Measurements from ENCODE around the gene METTL16. TPM values are rescaled to one million over a fixed set of nuclear protein-coding genes. Genes with fewer than 3 reads are reported as not detected.

Gene METTL16
- total and polyA plus RNA-seq, 4 experiments from 2014 or later = 7.5 to 51.8 (median 39.5) TPM

Other genes with a start within 250 kb of the METTL16 start
- 10 to 100 TPM; 51.1 to 58.5 TPM for gene SMG6, start 208.1 kb downstream of the METTL16 start, total RNA-seq
- 10 to 100 TPM in 1 of 2 donors, 1 to 10 TPM in 1; 3.8 to 10.2 TPM for gene SMG6, start 208.1 kb downstream of the METTL16 start, polyA plus RNA-seq
- 10 to 100 TPM in 1 of 2 experiments, 1 to 10 TPM in 1; 6.9 to 13.1 TPM for gene SRR, start 207.9 kb downstream of the METTL16 start, total RNA-seq
- 1 to 10 TPM; 5.6 to 6.7 TPM for gene SRR, start 207.9 kb downstream of the METTL16 start, polyA plus RNA-seq
- gene TSR1, start 175.4 kb downstream of the METTL16 start, total RNA-seq = 10 to 100 TPM; 22.6 to 31.7 TPM
- gene TSR1, start 175.4 kb downstream of the METTL16 start, polyA plus RNA-seq = 10 to 100 TPM; 14.3 to 22.2 TPM
- gene SGSM2, start 174.4 kb downstream of the METTL16 start, total RNA-seq = 100 to 1,000 TPM; 133 to 137 TPM
- 10 to 100 TPM in 1 of 2 donors, 1 to 10 TPM in 1; 6.2 to 15.8 TPM for gene SGSM2, start 174.4 kb downstream of the METTL16 start, polyA plus RNA-seq
- gene MNT, start 110.8 kb downstream of the METTL16 start, total RNA-seq = 10 to 100 TPM; 45.0 to 50.7 TPM
- 1 to 10 TPM in 1 of 2 donors, under 1 TPM in 1; 0.29 to 1.4 TPM for gene MNT, start 110.8 kb downstream of the METTL16 start, polyA plus RNA-seq
- 100 to 1,000 TPM; 152 to 153 TPM for gene PAFAH1B1, start 81.8 kb upstream of the METTL16 start, total RNA-seq
- gene PAFAH1B1, start 81.8 kb upstream of the METTL16 start, polyA plus RNA-seq = 10 to 100 TPM; 18.1 to 23.3 TPM
- 10 to 100 TPM; 43.5 to 44.1 TPM for gene CLUH, start 199.9 kb upstream of the METTL16 start, total RNA-seq
- gene CLUH, start 199.9 kb upstream of the METTL16 start, polyA plus RNA-seq = 10 to 100 TPM in 1 of 2 donors, 1 to 10 TPM in 1; 5.5 to 14.7 TPM
- under 1 TPM; 0.32 to 0.47 TPM for gene CCDC92B, start 237.8 kb upstream of the METTL16 start, total RNA-seq
- not detected for gene CCDC92B, start 237.8 kb upstream of the METTL16 start, polyA plus RNA-seq

Data from CD4-positive, alpha-beta memory T cell (primary cell).